HL-60/S4 treated with phorbol 12-myristate 13-acetate at 8.2 ng/mL for 4 days and 3 days (cell line): ENCODE data around the gene TARDBP.
"Not testable (repeated sequence)": the region's sequence is repeated elsewhere in the genome, so short reads cannot be mapped to it uniquely, and the experiment has no call there.

ENCODE experiments used
- in situ Hi-C: fragments of 300-500 bp; cut with MboI; formaldehyde crosslinking; loops from 2 replicates; pipeline ENCODE4 v1.15.0; 2022; ENCODE audit warnings: low sequenced_read_pairs

Gene TARDBP

DNA sequence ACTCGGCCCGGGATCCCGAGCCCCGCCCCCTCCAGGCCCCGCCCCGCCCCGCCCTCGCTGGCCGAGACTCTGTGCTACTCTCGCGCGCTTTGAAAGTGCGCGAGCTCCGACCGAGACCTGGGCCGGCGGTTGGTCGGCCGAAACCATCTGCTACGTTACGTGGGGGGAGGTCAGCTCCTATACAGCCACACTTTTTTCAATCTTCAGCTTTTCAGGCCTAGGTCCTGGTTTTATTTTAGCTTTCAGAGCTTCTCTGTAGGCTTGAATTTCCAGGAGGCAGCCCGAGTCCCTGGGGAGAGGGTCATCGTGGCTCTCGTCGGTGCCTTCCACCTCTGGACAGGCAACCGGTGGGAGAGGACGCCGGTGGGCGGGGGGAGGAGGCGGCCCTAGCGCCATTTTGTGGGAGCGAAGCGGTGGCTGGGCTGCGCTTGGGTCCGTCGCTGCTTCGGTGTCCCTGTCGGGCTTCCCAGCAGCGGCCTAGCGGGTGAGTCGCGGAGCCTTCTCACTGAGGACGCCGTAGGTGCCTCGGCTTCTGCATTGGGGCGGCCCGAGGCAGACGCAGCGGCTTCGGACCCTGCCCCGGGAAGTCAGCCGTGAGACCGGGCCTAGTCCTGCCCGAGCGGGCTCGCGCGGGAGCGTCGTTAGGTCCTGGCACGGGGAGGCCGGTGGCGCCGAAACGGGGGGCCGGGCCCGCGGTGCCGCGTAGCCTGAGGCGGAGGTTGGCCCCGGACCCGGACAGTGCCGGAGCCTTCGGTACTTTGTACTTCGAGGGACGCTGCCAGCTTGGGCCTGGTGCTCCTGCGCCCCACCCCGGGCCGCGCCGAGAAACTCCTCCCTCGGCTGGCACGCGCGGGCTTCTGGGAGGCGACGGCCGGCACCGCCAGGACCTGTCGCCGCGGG, at the start of gene TARDBP:
Gene TARDBP, plus strand, starts transcription at position 395 of the 900 bp plus-strand sequence. CDS start 1,074 bp downstream, outside the sequence.
- in situ Hi-C loops: no loop called here

- in situ Hi-C loops: no loop called here
Measured at GRCh38 chr1:10965546-10966226, 46.8 kb upstream of the TARDBP start.

DNA sequence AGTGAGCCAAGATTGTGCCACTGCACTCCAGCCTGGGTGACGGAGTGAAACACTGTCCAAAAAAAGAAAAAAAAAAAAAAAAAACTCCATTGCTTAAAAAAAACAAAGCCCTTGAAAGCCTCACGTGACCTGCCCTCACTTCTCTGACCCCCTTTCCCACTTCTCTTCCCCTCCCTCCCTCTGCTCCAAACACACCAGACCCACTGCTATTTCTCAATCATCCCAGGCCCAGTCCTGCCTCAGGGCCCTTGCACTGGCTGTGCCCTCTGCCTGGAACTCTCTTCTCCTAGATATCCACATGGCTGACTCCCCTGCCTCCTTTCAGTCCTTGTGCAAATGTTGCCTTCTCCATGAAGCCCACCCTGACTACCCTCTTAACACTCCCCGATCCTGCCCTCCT, 45.4 kb upstream of the TARDBP start:
- in situ Hi-C loops: no loop called here

GRCh38 chr1:10968411-10968826, 44.0 kb upstream of the TARDBP start:
- in situ Hi-C loops: no loop called here

GRCh38 chr1:10969267-10969970, 43.0 kb upstream of the TARDBP start:
- in situ Hi-C loops: no loop called here

GRCh38 chr1:10969971-10970332, 42.5 kb upstream of the TARDBP start:
- in situ Hi-C loops: no loop called here

DNA sequence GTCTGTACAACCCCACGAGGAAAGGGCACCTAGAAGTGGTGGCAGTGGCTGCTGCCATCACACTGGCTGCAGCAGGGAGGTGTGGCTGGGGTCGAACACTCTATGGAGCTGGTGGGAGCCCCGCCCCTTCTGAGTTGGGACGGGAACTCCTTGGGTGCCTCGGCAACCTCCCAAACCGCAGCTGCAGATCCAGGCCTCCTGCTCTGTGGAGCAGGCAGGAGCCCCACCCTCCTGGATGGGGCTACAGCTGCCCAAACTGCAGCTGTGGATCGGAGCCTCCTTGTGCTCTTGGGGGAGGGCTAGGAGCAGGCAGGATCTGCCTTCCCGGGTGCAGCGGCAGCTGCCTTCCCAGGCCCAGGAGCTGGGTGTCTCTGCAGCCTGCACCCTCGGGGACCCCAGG, 38.9 kb upstream of the TARDBP start:
- in situ Hi-C loops: no loop called here

DNA sequence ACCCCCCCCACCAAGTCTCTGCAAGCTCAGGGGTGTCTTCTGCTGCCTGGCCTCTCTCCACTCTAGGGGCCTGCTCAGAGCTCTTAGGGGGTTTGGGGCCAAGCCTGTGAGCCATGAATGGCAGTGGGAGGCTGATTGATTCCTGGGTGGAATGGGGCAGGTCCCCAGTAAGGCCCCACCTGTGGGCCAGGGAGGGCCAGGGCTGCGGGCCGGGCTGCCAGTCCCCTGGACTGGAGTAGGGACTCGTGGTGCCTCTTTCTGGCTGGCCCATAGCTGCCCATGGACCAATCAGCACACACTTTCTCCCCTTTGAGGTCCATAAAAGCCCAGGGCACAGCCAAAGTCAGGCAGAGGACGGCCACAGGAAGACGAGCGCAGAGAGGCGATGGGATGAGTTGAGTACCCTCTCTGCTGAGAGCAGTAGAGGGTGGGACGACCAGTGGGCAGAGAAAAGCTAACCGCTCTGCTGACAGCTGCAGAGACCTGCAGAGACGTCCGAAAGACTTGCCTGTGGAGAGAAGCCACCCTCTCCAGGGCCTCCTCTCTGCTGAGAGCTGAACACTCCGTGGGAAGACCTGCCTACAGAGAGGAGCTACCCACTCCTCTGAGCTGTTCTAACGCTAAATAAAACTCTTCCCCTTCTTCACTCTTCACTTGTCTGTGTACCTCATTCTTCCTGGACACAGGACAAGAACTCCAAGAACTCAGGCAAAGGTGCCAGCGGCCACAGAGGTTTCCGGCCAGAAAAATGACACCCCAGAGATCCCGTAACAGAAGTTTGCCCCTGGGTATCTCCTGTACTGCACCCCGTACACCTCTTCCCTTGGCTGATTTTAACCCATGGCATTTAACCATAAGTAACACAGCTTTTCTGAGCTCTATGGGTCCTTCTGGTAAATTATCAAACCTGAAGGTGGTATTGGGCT, 38.2 kb upstream of the TARDBP start:
- in situ Hi-C loops: no loop called here

DNA sequence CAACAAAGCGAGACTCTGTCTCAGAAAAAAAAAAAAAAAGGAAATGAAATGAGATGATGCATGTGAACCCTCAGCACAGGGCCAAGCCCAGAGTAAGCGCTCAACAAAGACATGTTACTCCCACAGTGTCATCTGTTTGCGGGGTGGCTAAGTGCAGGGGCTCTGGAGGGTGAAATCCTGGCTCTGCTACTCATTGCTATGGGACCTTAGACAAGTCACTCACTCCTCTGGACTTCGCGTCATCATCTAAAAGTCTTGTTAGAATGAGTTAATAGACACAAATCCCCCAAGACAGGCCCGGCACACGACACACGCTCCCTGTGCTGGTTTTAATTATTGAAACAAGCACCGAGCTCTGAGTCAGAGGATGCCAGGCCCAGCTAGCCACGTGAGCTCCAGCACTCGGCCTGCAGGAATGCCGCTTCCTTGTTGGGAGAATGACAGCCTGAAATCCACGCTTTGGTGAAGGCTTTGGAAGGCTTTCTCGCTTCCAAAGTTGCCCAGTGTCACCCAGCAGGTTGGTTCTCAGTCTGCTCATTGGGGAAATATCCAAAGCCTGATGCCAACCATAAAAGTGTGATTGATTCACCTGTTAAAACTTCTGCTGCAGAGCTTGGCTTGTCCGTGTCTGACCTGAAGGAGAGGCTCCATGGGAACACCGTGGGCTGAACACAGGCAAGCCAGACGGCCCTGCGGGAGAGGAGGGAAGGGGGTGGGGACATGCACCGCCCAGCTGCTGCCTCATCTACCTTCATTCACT, 36.7 kb upstream of the TARDBP start:
- in situ Hi-C loops: no loop called here

DNA sequence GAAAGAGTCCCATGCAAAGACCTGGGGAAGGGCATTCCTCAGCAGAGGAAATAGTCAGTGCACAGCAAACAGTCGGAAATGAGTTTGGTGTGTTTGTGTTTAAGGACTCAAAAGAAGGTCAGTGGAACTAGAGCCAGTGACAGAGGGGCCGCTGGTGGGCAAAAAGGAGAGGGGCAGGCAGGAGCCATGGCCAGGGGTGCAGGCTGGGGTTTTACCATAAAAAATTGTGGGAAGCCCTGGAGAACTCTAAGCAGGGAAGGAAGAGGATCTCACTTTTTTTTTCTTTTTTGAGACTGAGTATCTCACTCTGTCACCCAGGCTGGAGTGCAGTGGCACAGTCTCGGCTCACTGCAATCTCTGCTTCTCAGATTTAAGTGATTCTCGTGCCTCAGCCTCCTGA, 33.7 kb upstream of the TARDBP start:
- in situ Hi-C loops: no loop called here

- in situ Hi-C loops: no loop called here
Measured at GRCh38 chr1:10979483-10979920, 33.0 kb upstream of the TARDBP start.

DNA sequence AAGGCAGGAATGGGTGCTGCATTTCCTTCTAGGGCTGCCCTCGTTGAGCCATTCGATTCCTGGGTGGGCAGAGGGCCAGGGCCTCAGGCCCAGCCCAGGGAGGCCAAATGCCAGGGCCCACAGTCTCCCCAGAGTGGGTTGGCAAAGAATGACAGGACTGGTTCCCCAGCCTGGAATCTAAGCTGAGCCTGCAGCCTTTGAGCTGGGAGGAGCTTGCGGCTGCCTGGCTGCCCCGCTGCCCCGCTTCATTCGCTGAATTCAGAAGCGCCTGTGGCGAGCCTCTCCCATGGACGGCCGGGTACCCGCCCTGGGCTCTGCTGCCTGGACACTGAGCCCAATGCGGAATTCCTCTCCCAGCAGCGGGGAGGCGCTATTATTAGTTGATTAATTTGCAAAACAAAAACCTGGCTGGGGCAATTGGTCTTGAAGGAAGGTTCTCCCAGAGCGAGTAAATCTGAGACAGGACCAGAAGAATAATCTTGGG, 32.3 kb upstream of the TARDBP start:
- in situ Hi-C loops: no loop called here

GRCh38 chr1:10980841-10981727, 31.4 kb upstream of the TARDBP start:
- in situ Hi-C loops: no loop called here

DNA sequence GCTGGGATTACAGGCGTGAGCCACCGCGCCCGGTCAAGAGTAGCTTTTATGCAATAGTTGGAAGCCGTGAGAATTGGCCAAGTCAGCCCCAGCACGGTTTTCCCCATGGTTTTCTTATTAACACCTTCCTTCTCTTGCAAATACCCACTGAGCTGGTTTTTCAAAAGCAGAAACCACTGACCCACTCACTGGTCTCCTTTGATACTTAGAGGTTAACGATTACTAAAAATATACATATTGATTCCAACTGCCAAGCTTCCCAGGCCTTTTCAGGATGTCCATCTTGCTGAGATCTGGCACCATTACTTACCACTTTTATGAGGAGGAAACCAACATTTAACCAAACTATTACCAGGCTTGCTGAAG, 25.9 kb upstream of the TARDBP start:
- in situ Hi-C loops: no loop called here

DNA sequence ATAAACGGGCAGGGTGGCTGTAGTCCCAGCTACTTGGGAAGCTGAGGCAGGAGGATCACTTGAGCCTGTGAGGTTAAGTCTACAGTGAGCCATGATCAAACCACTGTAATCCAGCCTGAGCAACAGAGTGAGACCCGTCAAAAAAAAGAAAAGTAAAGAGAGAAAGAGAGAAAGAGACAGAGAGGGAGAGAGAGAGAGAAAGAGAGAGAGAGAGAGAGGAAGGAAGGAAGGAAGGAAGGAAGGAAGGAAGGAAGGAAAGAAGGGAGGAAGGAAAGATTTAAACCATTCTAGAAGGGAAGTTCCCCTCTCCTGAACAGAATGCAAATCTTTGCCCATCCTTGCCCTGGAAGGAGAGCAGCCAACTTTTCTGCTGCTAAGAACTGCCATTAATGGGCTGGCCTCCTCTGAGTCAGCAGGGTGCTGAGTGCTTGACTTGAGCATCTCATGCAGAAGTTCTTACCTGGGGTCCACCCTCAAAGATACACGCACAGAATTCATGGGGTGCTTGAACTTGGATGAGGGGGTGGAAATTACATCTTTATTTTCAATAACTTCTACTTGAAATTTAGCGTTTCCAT, 24.5 kb upstream of the TARDBP start:
- in situ Hi-C loops: no loop called here

GRCh38 chr1:10989095-10989494, 23.4 kb upstream of the TARDBP start:
- in situ Hi-C loops: no loop called here

- in situ Hi-C loops: not testable (repeated sequence)
Measured at GRCh38 chr1:10989920-10990516, 22.4 kb upstream of the TARDBP start.

GRCh38 chr1:10990828-10991227, 21.6 kb upstream of the TARDBP start:
- in situ Hi-C loops: no loop called here
